ENCODE measurements around the gene DES. TPM values are rescaled to one million over a fixed set of nuclear protein-coding genes. Genes with fewer than 3 reads are reported as not detected.

The DES gene
- total and polyA plus RNA-seq, 2 donors (not counting 3 experiments of a cell fraction or from before 2014, with no cell fraction given), result not detected

- H3K4me1 ChIP-seq (ENCODE audit: control insufficient read depth, extremely low read depth, insufficient read depth, low read length), result peaks cover 2% of the 10 kb centered on the region
- H3K4me2 ChIP-seq (ENCODE audit: insufficient read depth, low read length), result no peak overlapping the region
- POLR2A ChIA-PET, result no interaction called here
- TF ChIP-seq FOS (IDR thresholded peaks at IDR 0.05; ENCODE audit: borderline replicate concordance, insufficient read depth, low read length) (no peak), MAX (IDR thresholded peaks at IDR 0.05; ENCODE audit: insufficient read depth, insufficient read length) (no peak), EZH2 (IDR thresholded peaks at IDR 0.05; ENCODE audit: borderline replicate concordance, low read depth, low read length, severe bottlenecking) (no peak), JUN (IDR thresholded peaks at IDR 0.05; ENCODE audit: borderline replicate concordance, insufficient read depth, insufficient read length, low read depth) (no peak), POLR2A (IDR thresholded peaks at IDR 0.05; ENCODE audit: low read depth, low read length) (no peak), POLR2AphosphoS5 (IDR thresholded peaks at IDR 0.05; ENCODE audit: insufficient read depth, low read depth, low read length) (no peak), GATA2 (IDR thresholded peaks at IDR 0.05; ENCODE audit: insufficient read depth, insufficient read length, low read depth, low read length) (no peak)
- TF ChIP-seq, protein P1, sequence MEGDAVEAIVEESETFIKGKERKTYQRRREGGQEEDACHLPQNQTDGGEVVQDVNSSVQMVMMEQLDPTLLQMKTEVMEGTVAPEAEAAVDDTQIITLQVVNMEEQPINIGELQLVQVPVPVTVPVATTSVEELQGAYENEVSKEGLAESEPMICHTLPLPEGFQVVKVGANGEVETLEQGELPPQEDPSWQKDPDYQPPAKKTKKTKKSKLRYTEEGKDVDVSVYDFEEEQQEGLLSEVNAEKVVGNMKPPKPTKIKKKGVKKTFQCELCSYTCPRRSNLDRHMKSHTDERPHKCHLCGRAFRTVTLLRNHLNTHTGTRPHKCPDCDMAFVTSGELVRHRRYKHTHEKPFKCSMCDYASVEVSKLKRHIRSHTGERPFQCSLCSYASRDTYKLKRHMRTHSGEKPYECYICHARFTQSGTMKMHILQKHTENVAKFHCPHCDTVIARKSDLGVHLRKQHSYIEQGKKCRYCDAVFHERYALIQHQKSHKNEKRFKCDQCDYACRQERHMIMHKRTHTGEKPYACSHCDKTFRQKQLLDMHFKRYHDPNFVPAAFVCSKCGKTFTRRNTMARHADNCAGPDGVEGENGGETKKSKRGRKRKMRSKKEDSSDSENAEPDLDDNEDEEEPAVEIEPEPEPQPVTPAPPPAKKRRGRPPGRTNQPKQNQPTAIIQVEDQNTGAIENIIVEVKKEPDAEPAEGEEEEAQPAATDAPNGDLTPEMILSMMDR (IDR thresholded peaks at IDR 0.05; ENCODE audit: extremely low read depth in 1 of 2, insufficient read depth in 1 of 2, low read depth in 1 of 2, low read length in 2 of 2), result no peak
- no peak overlapping the region for H3K4me3 ChIP-seq (replicated peaks in 1 of 3; ENCODE audit: insufficient read depth in 1 of 3, low read depth in 1 of 3, low read length in 3 of 3)
- CTCF ChIA-PET, result interaction anchor here (4.3 to 5.7 kb wide), 3 partner anchors 15 to 123 kb away, joined by 41 to 329 read pairs (median 50); partner anchors contain the start of gene DNPEP
- dilution Hi-C loops (cut with MboI; ENCODE audit: extremely low pct_ligation_motif_present, low sequenced_read_pairs), result no loop called here
- H4K20me1 ChIP-seq (replicated peaks; ENCODE audit: control insufficient read depth, extremely low read depth, insufficient read depth, low read length), result no peaks in the 10 kb centered on the region
- intact Hi-C loops (cut with micrococcal nuclease), result no loop called here
- no peak overlapping the region for H3K27ac ChIP-seq (ENCODE audit: insufficient read depth, low read depth, low read length)
- peaks cover 0 to 1% of the 10 kb centered on the region in 2 experiments for H3K27me3 ChIP-seq (ENCODE audit: control insufficient read depth in 2 of 2, insufficient read depth in 2 of 2, low read length in 2 of 2)
- DNase-seq (ENCODE audit: low read depth, low spot score) (no peak), FAIRE-seq (no peak)
- no peaks in the 10 kb centered on the region for H3K9me3 ChIP-seq (replicated peaks; ENCODE audit: control insufficient read depth, insufficient read depth, low read length)
- no peaks in the 10 kb centered on the region for H3K9me1 ChIP-seq (replicated peaks; ENCODE audit: control insufficient read depth, extremely low read depth, insufficient read depth, low read length)
- BruUV-seq (replicated peaks), result no TSS peak
- no peaks in the 10 kb centered on the region for H3K36me3 ChIP-seq (ENCODE audit: control insufficient read depth in 2 of 2, extremely low read depth in 1 of 2, insufficient read depth in 2 of 2, low read length in 2 of 2)
- no peaks in the 10 kb centered on the region for H3K79me2 ChIP-seq (ENCODE audit: control insufficient read depth, insufficient read depth, low read length)
- H2AFZ ChIP-seq (ENCODE audit: low read depth, low read length), result no peak overlapping the region
- H3K9ac ChIP-seq (replicated peaks; ENCODE audit: extremely low read depth, insufficient read depth, low read length), result no peak overlapping the region
These were observed 12.7 kb upstream of the DES start for GRCh38 chr2:219405451-219405850.
